Thyroid gland (tissue), 4 donors: ENCODE measurements around the gene UTP18.

Experiments
- CTCF ChIP-seq, 6 experiments: fragments of 200-600 bp in 3 of 6; fragments of 450-650 bp in 3 of 6; sonication (generic) in 3 of 6; IDR thresholded peaks; one replicate each; pipeline ENCODE4 v1.5.1; 2016 to 2019; ENCODE audit warnings: antibody characterized with exemption in 6 of 6, mild to moderate bottlenecking in 2 of 6, inconsistent platforms in 1 of 6, moderate library complexity in 1 of 6
- POLR2A ChIP-seq, 2 donors: fragments of 450-650 bp; IDR thresholded peaks; one replicate each; pipeline ENCODE4 v1.6.1; 2017; ENCODE audit warnings: antibody characterized with exemption in 2 of 2, mild to moderate bottlenecking in 2 of 2, moderate library complexity in 1 of 2

DNA sequence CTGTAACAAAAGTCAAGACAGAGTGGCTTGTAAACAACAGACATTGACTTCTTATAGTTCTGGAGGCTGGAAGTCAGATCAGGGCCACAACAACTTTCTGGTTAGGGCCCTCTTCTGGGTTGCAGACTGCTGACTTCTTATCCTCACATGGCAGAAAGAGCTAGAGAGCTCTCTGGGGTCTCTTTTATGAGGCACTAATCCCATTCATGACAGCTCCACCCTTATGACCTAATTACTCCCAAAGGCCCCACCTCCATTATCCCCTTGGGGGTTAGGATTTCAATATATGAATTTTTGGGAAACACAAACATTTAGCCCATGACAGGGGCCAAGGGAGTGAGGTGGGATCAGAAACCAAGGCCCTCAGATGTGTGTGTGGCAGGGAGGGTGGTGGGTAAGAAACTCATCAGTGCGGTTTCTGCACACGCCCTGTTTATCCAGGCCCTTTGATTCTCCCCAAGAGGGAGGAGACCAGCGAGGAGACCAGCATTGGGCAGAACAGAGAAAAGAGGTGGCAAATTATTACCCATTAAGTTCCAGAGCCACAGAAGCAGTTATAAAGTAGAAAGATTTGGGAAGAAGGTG lies 74.8 kb downstream of the UTP18 start:
- no peak for TF ChIP-seq CTCF (IDR thresholded peaks at IDR 0.05)
- no peak for TF ChIP-seq POLR2A (IDR thresholded peaks at IDR 0.05)
